ENCODE measurements around the gene PLEKHA5.

DNA sequence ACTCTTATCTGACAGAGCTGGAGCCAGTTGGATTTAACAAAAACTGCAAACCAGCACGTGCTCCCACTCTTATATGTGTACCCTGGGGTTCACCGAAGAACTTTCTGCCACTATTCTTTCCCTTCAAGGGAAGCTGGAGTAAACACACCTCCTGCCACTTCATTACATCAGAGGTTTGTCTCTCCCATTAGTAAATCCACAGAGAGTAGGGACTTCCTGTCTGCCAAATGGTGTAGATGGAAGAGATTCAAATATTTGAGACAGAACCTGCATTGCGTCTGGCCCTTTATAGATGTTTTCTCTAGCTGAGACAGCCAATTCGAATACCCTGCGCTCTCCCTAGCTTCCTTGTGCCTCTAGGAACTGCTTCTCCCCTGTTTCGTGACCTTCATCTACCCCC, 280.7 kb downstream of the PLEKHA5 start:
- TF ChIP-seq, protein P1, sequence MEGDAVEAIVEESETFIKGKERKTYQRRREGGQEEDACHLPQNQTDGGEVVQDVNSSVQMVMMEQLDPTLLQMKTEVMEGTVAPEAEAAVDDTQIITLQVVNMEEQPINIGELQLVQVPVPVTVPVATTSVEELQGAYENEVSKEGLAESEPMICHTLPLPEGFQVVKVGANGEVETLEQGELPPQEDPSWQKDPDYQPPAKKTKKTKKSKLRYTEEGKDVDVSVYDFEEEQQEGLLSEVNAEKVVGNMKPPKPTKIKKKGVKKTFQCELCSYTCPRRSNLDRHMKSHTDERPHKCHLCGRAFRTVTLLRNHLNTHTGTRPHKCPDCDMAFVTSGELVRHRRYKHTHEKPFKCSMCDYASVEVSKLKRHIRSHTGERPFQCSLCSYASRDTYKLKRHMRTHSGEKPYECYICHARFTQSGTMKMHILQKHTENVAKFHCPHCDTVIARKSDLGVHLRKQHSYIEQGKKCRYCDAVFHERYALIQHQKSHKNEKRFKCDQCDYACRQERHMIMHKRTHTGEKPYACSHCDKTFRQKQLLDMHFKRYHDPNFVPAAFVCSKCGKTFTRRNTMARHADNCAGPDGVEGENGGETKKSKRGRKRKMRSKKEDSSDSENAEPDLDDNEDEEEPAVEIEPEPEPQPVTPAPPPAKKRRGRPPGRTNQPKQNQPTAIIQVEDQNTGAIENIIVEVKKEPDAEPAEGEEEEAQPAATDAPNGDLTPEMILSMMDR (IDR thresholded peaks at IDR 0.05; ENCODE audit: low read depth, low read length), result no peak
- no peak for TF ChIP-seq EZH2phosphoT487 (IDR thresholded peaks at IDR 0.05; ENCODE audit: low read depth)

Data from OCI-LY3 (cell line).